HepG2 (cell line): ENCODE data around the gene DNAJA3. TPM values are rescaled to one million over a fixed set of nuclear protein-coding genes. Genes with fewer than 3 reads are reported as not detected.

ENCODE experiments used
- AGO1 ChIP-seq: fragments of 200-400 bp; formaldehyde crosslinking; IDR thresholded peaks from 2 replicates; pipeline ENCODE4 v1.6.1; 2017; ENCODE audit warnings: mild to moderate bottlenecking, low read depth, low read length, moderate library complexity; ENCODE audit not compliant: poor library complexity, severe bottlenecking
- AGO2 ChIP-seq: fragments of 200-400 bp; formaldehyde crosslinking; optimal IDR thresholded peaks from 2 replicates; pipeline ENCODE3; 2017; ENCODE audit warnings: mild to moderate bottlenecking, low read depth, low read length, moderate library complexity
- FOXK1 ChIP-seq: sonication (generic); formaldehyde crosslinking; IDR thresholded peaks from 2 replicates; pipeline ENCODE4 v1.4.0; 2020; ENCODE audit warnings: low read depth, missing genetic modification reagents, borderline replicate concordance
- NFE2L1 ChIP-seq: sonication (generic); formaldehyde crosslinking; IDR thresholded peaks from 2 replicates; pipeline ENCODE4 v1.4.0; 2020; ENCODE audit warnings: missing genetic modification reagents, mild to moderate bottlenecking, borderline replicate concordance
- NR0B2 ChIP-seq: sonication (generic); formaldehyde crosslinking; IDR thresholded peaks from 2 replicates; pipeline ENCODE4 v1.4.0; 2020; ENCODE audit warnings: mild to moderate bottlenecking, missing genetic modification reagents
- TERF1 ChIP-seq: sonication (generic); formaldehyde crosslinking; IDR thresholded peaks from 2 replicates; pipeline ENCODE4 v1.8.0; 2022; ENCODE audit warnings: mild to moderate bottlenecking, missing genetic modification reagents, moderate library complexity
- ZBTB33 ChIP-seq: sonication (generic); formaldehyde crosslinking; IDR thresholded peaks from 2 replicates; pipeline ENCODE4 v1.4.0; 2020; ENCODE audit warnings: missing genetic modification reagents
- ZBTB38 ChIP-seq: sonication (generic); formaldehyde crosslinking; IDR thresholded peaks from 2 replicates; pipeline ENCODE4 v1.5.1; 2020; ENCODE audit warnings: mild to moderate bottlenecking, missing genetic modification reagents
- ZNF264 ChIP-seq: sonication (generic); formaldehyde crosslinking; IDR thresholded peaks from 2 replicates; pipeline ENCODE4 v1.4.0; 2020; ENCODE audit warnings: missing genetic modification reagents
- ZNF367 ChIP-seq: sonication (generic); formaldehyde crosslinking; IDR thresholded peaks from 2 replicates; pipeline ENCODE4 v1.4.0; 2020; ENCODE audit warnings: missing genetic modification reagents, borderline replicate concordance
- ZNF710 ChIP-seq: sonication (generic); formaldehyde crosslinking; IDR thresholded peaks from 2 replicates; pipeline ENCODE4 v1.5.0; 2020; ENCODE audit warnings: mild to moderate bottlenecking, missing genetic modification reagents, borderline replicate concordance
- polyA plus RNA-seq, 8 experiments: library from polyadenylated mRNA; depleted of rRNA in 3 of 8; stranded (reverse) in 7 of 8; unstranded in 1 of 8; fragments of >200 nt; fragmentation: Illumina TruSeq in 4 of 8; extraction: Trizol in 4 of 8; gene quantifications; 2 replicates each; pipeline versions ENCODE4 v1.2.1 to v1.2.3, GENCODE V29; 2011 to 2016; ENCODE audit warnings: low read depth in 4 of 8, missing spikeins in 1 of 8, mixed read lengths in 1 of 8; ENCODE audit not compliant: insufficient read depth in 1 of 8
- total RNA-seq, 5 experiments: library from RNA; depleted of rRNA; stranded (reverse); fragments of >200 nt; fragmentation: Illumina TruSeq; extraction: Trizol; gene quantifications; 2 replicates each; pipeline ENCODE4 v1.2.3, GENCODE V29; 2016; ENCODE audit warnings: low read depth in 1 of 5

Gene DNAJA3
- total and polyA plus RNA-seq, 2 of the 13 experiments (the other 11 are each of a cell fraction or from before 2014, with no cell fraction given) = 77.0 to 83.3 TPM

GRCh38 chr16:4380119-4381063 is 45.3 kb upstream of the DNAJA3 start (continued):
- TF ChIP-seq NFE2L1 = no peak
- peak; percentile 17 for TF ChIP-seq AGO2
- TF ChIP-seq ZBTB33 (CRISPR knock-in tag) = peak; percentile 91
- TF ChIP-seq ZNF710 (CRISPR knock-in tag) = no peak
- no peak for TF ChIP-seq TERF1 (CRISPR knock-in tag)
- TF ChIP-seq ZNF264 = no peak
- TF ChIP-seq AGO1 = peak; percentile 64
- TF ChIP-seq NR0B2 (CRISPR knock-in tag) = no peak
- TF ChIP-seq FOXK1 (CRISPR knock-in tag) = no peak
- TF ChIP-seq ZNF367 (CRISPR knock-in tag) = no peak
- TF ChIP-seq ZBTB38 (CRISPR knock-in tag) = peak; percentile 50; the same call in 1 of the 2 replicates
